GM10266 (cell line): ENCODE measurements around the gene ADARB2.

Experiments used
- DNase-seq: peaks from one replicate; pipeline ENCODE4 v3.0.0; 2012; ENCODE audit errors: extremely low spot score
- CTCF ChIP-seq: IDR thresholded peaks from 2 replicates; pipeline ENCODE4 v1.5.1; 2012; ENCODE audit warnings: mild to moderate bottlenecking, low read depth; ENCODE audit not compliant: control insufficient read depth, insufficient read depth; ENCODE audit errors: missing control alignments

Gene ADARB2

GRCh38 chr10:1608851-1609647 is 128.3 kb downstream of the ADARB2 start:
- no peak for TF ChIP-seq CTCF
- DNase-seq, result no peak

GRCh38 chr10:1608408-1608807 is 128.9 kb downstream of the ADARB2 start:
- no peak for DNase-seq
- no peak for TF ChIP-seq CTCF

- DNase-seq, result no peak
- TF ChIP-seq CTCF, result no peak
Observed at GRCh38 chr10:1607466-1607865, 129.9 kb downstream of the ADARB2 start.

- no peak for DNase-seq
- TF ChIP-seq CTCF, result no peak
Observed at GRCh38 chr10:1605999-1606940, 131.1 kb downstream of the ADARB2 start.

- no peak for TF ChIP-seq CTCF
- no peak for DNase-seq
Observed at GRCh38 chr10:1605121-1605520, 132.2 kb downstream of the ADARB2 start.

GRCh38 chr10:1604246-1604645 is 133.1 kb downstream of the ADARB2 start:
- no peak for DNase-seq
- no peak for TF ChIP-seq CTCF
